IPS-NIHi7 (cell line): ENCODE results near the gene DCXR.

Experiments used
- DNase-seq: peaks from one replicate; pipeline ENCODE4 v3.0.0; 2012; ENCODE audit warnings: mixed read lengths; ENCODE audit errors: extremely low spot score

The DCXR gene

GRCh38 chr17:82037092-82037888 lies at the start of gene DCXR:
Gene DCXR, minus strand, starts transcription at chr17:82037697. Its CDS starts 15 bp downstream, at chr17:82037682.
- peak; percentile 99 for DNase-seq

GRCh38 chr17:82085931-82086764 lies 48.7 kb upstream of the DCXR start:
- DNase-seq, result no peak

DNA sequence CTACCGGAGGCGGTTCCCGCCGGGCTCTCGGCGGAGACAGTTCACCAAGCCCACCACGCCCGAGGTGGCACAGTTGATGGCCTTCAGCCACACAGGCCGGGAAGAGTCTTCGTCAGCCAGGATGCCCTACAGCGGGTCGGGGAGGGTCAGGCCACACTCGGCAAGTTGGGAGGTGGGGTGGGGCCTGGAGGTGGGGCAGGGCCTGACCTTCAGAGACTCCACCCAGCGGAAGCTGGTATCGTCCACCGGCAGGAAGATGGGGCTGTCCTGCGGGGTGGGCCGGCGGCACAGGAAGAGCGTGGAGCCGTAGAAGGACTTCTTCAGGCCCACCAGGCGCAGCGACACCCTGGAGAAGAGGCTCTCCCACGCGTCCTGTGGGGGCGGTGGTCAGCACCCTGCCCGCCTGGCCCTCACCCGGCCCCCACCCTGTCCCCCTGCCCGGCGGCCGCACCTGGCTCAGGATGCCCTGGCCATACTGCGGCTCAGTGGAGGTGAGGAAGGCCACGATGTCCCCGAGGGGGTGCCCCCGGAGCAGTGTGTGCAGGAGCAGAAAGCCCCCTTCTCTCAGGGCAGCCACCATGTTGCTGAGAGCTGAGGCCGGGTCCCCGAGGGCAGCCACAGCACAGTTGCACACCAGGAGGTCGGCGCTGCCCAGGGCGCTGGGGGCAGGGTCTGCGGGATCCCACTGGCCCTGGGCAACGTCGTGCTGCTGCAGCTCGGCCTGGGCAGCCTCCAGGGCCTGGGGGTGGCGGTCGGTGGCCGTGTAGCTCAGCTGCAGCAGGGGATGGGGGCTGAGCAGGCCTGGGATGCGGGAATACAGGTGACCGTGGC lies 47.7 kb upstream of the DCXR start:
- no peak for DNase-seq

DNA sequence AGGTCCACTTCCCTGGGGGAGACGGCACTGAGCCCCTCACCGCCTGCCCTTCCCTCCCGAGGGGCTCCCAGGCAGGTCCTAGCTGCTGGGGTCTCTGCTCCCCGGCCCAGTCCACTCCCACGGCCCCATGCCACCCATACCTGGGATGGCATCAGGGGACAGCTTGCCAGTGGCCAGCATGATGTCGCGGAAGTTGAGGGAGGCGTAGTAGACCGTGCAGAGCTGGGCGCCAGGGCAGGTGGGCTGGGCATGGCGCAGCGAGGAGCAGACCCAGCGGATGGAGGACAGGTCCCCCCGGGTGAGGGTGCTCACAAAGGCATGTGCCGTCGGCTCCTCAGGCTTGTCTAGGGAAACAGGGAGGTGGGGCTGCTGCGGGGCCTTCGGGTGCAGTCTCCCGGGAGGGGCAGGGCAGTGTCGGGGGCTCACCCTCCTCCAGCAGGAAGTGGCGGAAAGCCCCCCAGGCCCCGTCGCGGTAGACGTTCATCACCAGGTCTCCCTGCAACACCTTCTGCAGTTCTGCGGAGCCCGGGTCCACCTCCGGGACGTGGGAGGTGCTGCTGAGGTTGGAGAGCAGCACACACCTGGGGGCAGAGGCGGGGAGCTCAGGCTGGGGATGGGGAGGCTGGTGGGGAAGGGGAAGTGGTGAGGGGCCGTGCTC lies 47.0 kb upstream of the DCXR start:
- DNase-seq, result no peak

- DNase-seq, result no peak
Observed at GRCh38 chr17:82083533-82084359, 46.2 kb upstream of the DCXR start.

DNA sequence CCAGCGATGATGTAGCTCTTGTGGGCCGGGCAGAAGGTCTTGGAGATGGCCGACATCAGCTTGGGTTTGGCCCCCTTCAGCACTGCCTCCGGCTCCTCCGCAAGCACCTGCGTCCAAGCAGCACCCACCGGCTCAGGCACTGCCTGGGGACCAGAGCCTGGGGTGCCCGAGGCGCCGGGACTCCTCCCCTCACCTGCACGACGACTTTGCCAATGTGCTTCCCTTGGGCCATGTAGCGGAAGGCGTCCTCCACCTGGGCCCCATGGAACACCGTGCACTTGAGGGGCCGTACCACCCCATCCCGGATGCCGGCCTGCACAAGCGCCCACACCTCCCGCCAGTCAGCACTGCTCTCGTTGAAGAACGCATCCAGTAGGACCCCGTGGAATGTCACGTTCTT lies 45.5 kb upstream of the DCXR start:
- DNase-seq, result no peak

DNA sequence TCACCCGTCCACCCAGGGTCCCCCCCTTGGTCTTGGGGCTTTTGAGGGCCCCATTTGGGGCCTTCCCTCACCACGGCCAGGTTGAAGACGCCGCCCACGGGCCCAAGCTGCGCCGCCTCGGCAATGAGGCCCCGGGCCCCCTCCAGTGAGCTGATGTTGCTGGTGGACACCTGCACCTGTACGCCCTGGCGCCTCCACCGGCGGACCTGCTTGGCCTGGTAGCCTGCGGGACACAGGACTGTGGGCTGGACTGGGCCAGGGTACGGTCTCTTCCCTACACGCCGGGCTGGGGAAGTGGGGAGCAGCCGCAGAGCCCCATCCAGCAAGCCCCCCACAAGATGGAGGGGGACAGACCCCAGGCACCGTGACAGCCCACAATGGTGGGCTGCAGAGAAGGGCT lies 45.0 kb upstream of the DCXR start:
- no peak for DNase-seq

- DNase-seq, result no peak
Observed at GRCh38 chr17:82081966-82082365, 44.5 kb upstream of the DCXR start.

GRCh38 chr17:82081546-82081945 lies 44.0 kb upstream of the DCXR start:
- no peak for DNase-seq

- DNase-seq, result no peak
Observed at GRCh38 chr17:82080789-82081464, 43.4 kb upstream of the DCXR start.

DNA sequence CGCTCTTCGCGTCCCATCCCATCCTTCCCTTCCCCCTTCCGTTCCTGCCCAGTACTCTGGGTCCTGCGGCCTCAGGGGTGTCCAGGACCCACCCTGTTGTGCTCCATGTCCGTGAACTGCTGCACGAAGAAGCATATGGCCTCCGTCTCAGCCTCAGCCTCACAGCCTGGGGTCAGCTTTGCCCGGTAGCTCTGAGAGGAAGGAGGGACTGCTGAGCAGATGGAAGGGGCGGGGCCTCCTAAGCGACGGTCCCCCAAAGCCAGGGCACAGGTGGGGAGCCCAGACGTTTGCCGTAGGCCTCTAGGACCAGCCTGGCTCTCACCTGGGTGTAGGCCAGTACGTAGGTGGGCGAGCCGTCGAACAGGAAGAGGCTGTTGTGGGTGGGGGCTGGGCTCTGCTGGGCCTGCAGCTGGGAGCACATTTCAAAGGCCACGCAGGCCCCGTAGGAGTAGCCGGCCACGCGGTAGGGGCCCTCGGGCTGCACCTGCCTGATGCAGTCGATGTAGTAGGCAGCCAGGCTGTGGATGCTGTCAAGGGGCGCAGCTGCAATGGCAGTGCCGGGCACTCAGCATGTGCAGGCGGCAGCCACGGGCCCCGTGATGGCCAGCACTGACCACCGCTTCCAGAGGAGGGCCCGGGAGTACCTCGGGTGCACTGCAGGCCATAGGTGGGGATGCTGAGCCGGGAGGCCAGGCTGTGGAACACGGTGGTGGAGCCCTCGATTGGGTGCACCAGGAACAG lies 42.7 kb upstream of the DCXR start:
- no peak for DNase-seq

- no peak for DNase-seq
Observed at GRCh38 chr17:82079001-82079677, 41.6 kb upstream of the DCXR start.

- DNase-seq, result no peak
Observed at GRCh38 chr17:82078433-82078832, 40.9 kb upstream of the DCXR start.

DNA sequence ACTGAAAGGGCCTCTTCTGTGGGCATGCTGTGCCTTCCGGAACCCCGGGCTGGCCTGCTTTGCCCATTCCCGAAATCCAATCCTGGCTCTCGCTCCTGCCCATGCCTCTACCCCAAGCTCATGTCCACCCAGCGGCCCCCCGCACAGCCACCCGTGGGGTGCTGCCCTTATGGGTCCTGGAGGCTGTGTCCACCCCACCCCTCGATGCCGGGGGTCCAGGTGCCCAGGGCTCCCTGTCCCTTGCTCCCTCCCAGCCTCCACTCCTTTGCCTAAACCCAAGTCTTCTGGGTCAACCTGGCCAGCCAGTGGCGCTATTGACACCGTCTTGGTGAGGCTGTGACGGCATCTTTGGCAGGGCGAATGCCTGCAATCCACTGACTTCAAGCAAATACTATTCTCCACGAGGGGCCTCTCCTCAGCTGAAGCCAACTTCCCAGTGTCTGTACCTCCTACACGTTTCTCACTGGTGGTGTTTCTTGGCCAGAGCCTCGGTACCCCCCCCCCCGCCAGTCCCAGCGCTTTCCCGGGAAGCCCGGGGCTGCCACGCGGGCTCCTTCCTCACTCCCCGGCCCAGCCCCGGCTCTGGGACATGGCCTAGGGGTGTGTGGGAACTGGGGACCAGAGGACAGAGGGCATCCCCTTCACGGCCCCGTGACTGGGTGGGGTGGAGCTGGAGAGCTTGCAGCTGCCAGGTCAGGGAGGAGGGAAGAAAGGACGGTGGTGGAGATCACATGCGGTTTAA lies 40.3 kb upstream of the DCXR start:
- DNase-seq, result no peak

DNA sequence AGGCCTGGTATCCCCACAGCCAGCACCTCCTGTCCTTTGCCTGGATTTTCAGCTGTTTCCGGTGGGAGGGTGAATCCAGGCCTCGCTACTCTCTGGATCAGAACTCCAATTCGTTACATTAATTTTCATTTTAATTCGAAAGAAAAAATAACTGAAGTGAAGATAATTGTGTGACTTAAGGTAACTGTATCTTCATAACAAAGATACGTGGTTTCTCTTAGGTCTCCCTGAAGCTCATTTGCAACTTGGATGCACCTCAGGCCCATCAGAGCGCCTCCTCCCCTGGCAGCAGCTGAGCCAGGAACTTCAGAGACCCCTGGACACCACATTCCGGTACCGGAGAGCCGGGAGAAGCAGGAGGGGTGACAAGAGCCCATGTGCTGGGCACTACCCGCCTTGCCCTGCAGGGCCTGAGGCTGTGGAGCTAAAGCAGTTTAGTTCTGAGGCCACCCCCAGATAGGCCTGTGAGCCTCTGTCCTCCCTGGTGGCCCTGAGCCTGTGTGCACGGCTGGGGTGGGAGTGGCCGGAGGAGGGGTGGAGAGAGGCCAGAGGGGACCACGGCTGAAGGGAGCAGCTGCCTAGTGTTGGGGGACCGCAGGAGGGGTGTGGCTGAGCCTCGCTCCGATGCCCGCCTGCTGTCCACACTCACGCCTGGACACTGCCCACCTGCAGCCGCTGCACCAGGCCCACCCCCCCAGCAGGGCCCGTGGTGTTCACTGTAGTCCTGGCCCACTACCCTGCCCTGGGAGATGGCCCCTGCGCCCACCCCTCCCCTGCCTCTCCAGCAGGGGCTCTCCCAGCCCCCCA lies 39.5 kb upstream of the DCXR start:
- no peak for DNase-seq

DNA sequence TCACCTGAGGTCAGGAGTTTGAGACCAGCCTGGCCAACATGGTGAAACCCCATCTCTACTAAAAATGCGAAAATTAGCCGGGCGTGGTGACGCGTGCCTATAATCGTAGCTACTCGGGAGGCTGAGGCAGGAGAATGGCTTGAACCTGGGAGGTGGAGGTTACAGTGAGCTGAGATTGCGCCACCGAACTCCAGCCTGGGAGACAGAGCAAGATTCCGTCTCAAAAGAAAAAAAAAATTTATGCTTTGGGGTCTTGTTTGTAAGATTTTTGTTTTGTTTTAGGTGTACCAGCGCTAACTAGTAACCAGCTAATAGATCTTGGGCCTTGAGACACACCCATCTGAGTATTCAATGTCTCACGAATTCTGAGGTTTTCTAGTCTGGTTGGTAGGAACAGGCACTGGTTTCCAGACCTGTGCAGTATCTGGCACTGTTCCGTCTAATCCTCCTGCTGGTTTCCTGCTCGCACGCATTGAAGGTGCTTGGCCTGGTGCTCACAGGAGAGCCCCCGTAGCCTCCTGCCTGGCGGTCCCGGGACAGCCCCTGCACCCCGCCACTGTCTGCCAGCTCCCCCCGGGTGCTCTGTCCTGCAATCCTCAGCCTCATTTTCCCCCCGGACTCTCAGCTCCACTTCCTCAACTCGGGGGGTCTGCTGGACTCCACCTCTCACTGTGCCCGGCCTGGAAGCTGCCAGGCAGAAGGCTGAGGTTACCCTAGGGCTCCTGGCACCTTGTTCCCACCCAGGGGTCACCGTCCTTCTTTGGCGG lies 38.7 kb upstream of the DCXR start:
- no peak for DNase-seq

DNA sequence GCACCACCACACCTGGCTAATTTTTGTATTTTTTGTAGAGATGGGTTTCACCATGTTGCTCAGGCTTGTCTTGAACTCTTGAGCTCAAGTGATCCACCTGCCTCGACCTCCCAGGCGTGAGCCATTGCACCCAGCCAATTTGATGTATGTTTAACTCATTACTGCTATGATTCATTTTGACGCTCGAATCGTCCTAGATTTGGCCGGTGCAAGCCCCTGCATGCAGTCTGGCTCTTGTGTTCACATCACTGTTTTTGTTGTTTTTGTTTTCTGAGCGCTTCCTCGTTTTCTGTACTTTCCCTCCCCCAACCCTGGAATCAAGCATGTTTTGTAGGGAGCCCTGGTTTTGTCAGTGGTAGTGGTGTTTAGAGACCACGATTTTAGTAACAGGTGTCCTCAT lies 35.9 kb upstream of the DCXR start:
- no peak for DNase-seq
